T-helper 9 cell (primary cell): Measurements from ENCODE around the gene GDF7.

Source experiments
- DNase-seq: peaks from one replicate; pipeline ENCODE4 v3.0.0-alpha.2; 2020

GDF7 gene

GRCh38 chr2:20646446-20646845 is 20.5 kb upstream of the GDF7 start:
- no peak for DNase-seq

GRCh38 chr2:20647211-20647610 is 19.7 kb upstream of the GDF7 start:
- no peak for DNase-seq

DNA sequence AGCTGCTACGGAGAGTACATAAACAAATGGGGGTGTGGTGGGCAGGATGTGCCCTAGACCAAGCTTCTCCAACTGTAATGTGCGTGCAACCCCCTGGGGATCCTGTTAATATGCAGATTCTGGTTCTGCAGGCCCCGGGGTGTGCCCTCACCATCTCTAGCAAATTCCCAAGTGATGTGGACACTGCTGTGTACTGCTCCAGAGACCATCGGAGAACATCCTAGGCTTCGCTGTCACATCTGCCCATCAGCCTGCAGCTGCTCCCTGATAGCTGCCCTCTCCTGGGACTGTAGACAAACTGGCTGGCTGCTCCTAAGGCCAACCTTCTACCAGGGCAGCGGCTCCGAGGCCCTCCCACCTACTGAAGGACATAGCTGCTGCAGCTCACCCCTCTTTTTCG is 19.2 kb upstream of the GDF7 start:
- DNase-seq = no peak

DNA sequence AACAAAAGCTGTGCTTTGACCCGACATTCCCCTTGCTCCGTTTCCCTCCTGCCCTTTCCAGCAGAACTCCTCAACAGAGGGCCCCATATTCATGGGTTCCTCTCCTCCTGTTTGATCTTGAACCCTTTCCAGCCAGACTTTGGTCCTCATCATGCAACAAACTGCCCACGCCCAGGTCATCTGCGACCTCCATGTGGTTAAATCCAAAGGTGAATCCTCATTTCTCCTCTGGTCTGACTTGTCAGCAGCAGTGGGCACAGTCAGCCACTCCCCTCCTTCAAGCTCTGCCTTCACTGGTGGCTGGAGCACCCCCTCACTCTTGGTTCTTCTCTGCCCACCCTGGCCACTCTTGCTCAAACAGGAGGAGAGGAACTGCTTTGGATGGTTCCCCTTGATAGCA is 18.7 kb upstream of the GDF7 start:
- DNase-seq = no peak

- no peak for DNase-seq
These were observed 18.1 kb upstream of the GDF7 start for GRCh38 chr2:20648831-20649230.

DNA sequence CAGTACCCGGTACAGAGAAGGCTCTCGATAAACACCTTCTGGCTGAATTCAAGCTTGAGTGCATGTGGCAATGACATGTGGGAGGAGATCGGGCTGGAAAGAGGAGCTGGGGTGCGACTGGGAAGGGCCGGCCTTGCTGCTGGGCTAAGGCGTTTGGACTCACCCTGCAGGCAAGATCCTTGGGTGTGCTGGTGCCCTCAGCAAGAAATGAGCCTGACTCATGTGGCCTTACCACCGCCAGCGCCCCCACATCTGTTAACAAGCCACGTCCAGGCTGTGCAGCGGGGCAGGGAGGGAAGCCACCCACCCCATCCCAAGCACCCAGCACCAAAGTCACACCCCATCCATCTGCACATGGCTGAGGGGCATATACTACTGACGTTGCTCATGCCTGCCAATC is 17.4 kb upstream of the GDF7 start:
- no peak for DNase-seq

DNA sequence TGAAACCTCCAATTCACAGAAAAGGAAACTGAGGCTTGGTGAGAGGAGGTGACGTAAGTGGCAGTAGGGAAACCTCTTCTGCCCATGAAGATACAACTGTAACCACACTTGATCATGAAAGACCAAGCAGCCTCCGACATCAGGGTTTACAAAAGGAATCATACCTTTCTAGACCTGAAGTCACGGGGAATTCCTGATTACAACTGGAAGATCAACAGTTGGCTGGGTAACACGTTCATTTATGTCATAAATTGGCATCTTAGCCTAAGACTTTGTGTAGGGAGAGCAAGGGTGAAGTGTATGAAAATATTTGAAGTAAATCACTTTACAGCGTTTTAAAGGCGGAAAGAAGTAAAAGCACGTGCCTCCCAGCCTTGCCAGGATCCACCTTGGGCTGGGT is 17.0 kb upstream of the GDF7 start:
- DNase-seq = no peak

GRCh38 chr2:20650393-20650876 is 16.5 kb upstream of the GDF7 start:
- no peak for DNase-seq

GRCh38 chr2:20650877-20651730 is 15.8 kb upstream of the GDF7 start, which contains the start of gene HS1BP3:
HS1BP3 (minus strand) TSS chr2:20651098; CDS start chr2:20651063, 35 bp downstream.
- peak; percentile 86 for DNase-seq

DNA sequence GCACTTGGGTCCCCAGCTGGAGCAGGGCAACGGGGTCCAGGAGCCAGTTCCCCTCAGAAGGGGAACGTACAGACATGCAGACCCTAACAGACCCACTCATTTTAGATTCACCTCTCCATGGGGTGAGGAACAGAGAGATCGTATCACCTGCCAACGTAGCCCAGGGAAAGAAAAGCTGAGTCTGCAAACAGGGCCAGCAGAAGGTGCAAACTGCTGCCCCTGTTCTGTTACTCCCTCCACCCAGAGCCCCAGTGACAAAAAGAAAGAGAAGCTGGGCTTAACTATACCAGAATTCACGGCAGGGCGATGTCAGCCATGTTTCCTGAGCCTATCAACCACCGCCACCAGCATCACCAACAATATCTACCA is 15.2 kb upstream of the GDF7 start:
- no peak for DNase-seq

- DNase-seq = no peak
These were observed 14.8 kb upstream of the GDF7 start for GRCh38 chr2:20652141-20652540.

DNA sequence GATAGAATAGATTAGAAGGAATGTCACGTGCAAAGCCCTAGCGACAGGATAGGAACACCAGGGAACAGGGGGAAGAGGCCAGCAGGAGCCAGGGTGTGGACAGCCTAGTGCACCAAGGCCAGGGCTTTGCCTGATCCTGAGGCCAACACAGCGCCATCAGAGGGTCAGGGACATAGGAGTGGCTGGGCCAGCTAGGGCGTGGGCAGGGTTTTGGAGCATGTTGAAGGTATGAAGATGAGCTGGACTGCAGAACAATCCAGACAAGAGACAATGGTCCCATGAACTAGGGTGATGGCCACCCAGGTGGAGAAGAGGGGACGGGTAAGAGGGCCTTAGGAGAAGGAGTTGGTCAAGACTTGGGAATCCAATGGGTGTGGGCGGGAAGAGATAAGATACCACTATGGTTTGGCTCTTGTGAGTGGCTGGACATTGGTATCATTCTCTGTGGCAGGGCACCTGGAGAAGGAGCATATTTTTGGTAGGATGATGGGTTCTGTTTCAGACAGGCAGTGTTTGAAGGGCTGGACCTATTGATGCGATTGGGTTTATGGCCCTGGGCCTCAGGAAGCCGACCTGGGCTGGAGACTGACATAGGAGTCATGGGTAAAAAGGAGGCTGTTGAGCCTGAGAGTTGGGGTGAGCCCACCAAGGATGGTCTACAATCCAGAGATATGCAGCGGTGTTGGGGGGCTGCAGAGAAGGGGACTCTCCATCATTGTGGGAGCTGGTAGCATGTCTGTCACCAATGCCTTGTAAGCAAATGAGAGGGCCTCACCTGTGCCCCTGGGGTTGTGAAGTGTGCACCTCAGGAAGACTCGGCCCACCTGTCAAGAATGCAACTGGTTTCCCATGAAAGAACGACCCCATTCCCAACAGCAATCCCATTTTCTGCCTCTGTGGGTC is 14.0 kb upstream of the GDF7 start:
- no peak for DNase-seq

GRCh38 chr2:20653695-20654534 is 13.0 kb upstream of the GDF7 start:
- no peak for DNase-seq

DNA sequence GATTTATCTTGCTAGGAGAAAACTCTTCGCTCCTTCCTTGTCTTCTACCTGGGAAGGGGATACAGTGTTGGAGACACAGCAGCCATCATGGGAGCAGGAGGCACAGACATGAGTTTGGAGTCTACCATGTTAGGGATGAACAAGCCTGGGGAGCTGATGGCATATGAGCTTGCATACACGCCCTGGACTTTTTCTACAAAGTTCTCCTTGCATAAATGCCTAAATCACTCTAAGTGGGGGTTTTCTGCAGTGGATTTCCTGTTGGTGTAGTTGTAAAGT is 12.5 kb upstream of the GDF7 start:
- no peak for DNase-seq

- DNase-seq = no peak
These were observed 10.4 kb upstream of the GDF7 start for GRCh38 chr2:20656561-20656960.

DNA sequence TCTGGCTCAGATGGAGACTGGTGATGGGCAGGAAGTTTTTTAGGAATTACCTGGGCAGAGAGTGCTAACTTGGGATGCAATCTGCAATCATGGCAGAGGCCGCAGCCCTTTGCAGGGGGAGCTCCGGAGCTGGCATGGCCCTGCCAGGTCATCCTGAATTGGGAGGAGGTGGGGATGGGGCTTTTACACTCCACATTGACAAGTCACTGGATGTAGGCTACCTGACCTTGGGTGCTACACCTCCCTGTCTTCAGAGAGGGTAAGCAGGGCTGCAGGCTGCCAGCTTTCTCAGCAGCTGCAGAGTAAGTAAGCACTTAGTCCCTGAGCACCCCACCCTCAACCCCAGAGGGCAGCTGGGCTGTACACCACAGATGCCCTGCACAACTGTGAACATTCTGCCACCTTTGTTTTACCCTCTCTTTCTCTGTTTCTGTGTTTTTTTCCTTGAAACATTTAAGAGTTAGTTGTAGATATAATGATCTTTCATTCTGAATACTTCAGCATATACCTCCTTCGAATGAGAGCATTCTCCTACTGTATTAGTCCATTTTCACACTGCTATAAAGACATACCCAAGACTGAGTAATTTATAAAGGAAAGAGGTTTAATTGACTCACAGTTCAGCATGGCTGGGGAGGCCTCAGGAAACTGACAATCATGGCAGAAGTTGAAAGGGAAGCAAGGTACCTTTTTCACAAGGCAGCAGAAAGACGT is 9.3 kb upstream of the GDF7 start:
- DNase-seq = no peak

- DNase-seq = no peak
These were observed 6.2 kb upstream of the GDF7 start for GRCh38 chr2:20660506-20661420.

GRCh38 chr2:20661421-20662307 is 5.3 kb upstream of the GDF7 start:
- DNase-seq = peak; percentile 49

DNA sequence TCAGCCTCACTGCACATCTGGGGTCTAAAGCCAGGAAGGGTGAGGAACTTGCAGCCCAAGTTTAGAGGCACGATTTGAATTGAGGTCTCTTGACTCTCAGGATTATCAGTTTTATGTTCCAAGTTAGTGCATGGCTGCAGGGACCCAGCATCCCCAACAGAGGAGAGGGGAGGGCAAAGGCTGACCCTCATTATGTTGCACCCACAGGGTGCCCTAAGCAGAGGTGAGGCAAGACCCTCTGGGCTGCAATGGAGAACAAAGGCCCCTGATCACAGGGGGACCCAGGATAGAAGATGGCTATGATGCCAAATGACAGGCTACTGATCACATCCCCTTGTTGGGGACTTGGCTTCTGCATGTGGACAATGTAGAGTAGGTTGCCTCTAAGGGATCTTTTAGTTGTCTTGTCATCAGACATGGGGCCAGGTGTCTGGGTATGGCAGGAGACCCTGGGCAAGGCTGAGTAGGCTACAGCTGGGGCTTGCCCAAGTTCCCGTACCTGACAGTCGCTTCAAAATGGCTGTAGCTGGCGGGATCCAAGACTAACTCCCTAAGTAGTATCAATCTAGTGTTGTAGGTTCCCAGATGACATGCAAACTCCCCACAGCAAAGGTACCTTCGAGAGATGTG is 4.5 kb upstream of the GDF7 start:
- no peak for DNase-seq
